HG02870 (cell line): ENCODE measurements around the gene TEN1.
"Not testable (repeated sequence)": the region's sequence is repeated elsewhere in the genome, so short reads cannot be mapped to it uniquely, and the experiment has no call there.

Experiments used
- ATAC-seq: cut with Tn5 transposase; IDR thresholded peaks from one replicate; pipeline ENCODE4 v1.9.1; 2021; ENCODE audit warnings: mild to moderate bottlenecking, moderate library complexity; ENCODE audit not compliant: unreplicated experiment

The TEN1 gene

DNA sequence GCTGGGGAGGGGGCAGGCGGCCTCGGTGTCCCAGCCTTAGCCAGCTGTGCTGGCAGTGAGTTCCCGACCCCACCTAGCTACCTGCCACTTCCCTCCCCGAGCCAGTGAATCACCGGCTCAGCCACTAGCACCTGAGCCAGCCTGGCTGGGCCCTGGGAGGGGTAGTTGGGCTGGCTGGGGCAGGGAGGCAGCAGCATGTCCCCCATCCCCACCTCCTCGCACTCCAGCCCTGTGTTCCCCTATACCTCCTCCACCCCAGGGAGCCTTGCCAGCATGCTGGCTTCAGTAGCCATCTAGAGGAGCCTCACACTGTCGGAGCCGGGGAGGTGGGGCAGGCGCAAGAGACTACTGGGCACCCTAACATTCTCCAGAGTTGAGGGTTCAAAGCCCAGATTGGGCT, 45.3 kb downstream of the TEN1 start:
- ATAC-seq: no peak

DNA sequence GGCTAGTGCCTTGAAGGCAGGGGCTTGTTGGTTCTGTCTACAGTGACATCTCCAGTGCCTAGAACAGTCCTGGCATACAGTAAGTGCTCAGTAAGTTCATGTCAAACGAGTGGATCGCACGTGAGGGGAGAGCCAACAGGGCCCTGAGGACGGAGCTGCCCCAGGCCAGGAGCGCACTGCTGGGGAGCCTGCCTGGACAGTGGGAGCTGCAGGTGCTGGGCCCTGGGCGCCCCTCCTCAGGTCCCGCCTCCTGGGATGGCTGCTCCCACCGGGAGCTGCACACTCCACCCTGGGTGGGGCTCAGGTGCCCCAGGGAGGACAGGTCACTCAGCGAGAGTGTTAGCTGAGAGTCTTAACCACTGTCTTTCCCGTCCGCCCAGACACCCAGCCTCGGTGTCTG, 46.3 kb downstream of the TEN1 start:
- no peak for ATAC-seq

DNA sequence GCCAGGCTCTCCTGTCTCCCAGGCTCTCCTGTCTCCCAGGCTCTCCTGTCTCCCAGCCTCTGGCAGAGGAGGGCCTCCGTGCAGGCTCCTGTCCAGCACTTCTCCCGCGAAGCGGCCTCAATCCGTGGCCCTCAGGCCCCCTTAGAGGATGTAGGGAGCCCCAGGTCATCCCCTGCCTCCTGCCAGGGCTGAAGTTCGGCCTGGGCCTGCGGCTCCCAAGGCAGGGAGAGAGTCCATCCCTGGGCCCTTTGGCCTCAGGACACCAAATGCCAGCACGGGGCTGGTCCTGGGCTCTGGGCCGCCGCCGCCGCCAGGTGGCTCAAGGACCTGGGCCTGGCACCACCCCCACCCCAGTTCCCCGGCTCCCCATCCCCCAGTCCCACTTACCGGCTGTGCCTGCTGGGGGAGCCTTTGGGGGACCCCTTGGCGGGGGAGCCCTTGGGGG, 47.7 kb downstream of the TEN1 start:
- ATAC-seq: no peak

DNA sequence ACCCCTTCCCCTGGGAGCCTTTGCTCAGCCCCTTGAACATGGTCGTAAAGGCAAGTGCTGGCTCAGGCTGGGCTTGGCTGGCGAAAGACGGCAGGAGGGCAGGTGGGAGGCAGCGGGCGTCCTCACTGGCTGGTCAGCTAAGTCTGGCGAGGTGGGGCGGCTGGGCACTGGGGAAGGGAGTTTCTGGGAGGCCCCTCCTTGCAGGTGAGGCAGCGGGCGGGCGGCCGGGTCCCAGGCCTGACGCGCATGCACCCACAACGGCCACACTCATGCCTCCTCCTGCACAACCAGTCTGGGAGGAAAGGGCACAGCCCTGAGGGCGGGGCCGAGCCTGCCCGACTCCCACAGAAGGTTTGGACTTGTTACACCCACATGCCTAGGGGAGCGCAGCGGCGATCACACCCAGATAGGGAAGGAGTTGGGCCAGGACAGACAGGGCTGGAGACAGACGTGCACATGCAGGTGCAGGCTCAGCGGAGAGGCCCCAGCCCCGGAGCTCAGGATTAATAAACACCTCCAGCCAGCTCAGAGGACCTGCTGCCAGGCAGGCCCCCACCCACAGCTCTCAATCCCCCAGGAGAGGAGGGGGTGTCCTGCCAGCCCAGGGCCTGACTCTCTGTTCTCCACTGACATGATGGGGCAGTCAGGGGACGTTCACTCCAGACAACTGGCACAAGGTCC, 48.3 kb downstream of the TEN1 start, which contains the start of gene EVPL:
EVPL (minus strand) TSS at position 148 of the 681 bp plus-strand sequence; CDS start at position 40, 108 bp downstream.
- no peak for ATAC-seq

DNA sequence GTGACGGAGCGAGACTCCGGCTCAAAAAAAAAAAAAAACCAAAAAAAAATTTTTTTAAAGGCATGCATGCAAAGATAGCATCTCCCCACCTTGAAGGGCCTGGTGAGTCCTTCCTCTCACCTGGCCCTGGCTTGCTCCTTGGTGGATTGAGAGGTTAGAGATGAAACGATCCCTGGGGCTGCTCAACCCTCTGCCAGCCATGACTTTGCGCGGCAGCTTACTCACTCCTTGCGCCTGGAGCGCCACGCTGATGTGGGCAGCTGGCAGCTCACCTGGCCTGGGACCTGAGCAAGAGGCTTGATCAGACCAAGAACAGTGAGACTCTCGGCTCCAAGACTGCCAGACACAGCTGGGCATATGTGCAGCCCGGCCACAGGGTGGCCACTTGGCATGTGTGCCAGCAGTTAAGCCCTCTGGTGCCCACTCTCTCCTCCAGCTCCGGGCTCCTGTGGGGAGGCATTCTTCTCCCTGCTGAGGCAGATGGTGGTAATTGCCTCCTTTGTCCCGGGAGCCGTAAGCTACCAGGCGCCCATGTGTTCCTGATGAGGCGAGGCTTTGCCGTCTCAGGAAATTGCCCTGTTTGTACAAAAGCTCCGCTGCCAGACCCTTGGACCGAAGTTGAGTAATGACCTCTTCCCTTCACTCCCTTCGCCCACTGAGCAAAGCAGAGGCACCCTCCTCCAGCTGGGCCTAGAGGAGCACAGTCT, 53.2 kb downstream of the TEN1 start:
- no peak for ATAC-seq

DNA sequence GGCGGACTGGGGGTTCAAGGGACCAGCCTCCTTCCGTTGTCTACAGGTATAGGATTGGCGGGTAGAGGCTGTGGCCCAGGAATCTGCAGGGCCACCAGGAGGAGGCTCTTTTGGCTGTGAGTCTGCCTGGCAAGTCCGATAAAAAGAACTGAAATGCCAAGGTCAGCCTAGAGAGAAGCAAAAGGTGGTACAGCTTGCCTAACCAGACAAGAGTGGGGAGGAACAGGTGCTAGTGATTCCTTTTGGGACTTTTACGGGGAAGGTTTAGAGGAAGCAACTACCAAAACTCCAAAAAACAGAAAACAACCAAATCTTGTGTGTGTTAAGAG, 53.7 kb downstream of the TEN1 start:
- no peak for ATAC-seq

DNA sequence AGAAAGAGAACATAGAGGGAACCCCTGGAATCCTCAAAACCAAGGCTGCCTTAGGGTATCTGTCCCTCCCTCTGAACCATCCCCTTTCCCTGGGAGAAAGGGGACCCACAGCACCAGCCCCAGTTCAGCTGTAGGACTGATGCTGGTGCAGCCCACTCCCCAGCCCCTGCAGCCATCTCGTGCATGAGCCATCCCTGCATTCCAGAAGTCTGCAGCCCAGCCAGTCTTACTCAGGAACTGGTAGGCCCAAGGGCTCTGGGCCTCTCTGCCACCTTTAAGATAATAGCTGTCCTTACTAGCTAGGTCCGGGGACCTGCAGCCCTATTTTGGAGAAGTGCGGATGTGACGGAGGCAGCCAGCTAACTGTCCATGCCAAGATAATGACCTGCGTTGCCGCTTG, 54.1 kb downstream of the TEN1 start:
- ATAC-seq: no peak

DNA sequence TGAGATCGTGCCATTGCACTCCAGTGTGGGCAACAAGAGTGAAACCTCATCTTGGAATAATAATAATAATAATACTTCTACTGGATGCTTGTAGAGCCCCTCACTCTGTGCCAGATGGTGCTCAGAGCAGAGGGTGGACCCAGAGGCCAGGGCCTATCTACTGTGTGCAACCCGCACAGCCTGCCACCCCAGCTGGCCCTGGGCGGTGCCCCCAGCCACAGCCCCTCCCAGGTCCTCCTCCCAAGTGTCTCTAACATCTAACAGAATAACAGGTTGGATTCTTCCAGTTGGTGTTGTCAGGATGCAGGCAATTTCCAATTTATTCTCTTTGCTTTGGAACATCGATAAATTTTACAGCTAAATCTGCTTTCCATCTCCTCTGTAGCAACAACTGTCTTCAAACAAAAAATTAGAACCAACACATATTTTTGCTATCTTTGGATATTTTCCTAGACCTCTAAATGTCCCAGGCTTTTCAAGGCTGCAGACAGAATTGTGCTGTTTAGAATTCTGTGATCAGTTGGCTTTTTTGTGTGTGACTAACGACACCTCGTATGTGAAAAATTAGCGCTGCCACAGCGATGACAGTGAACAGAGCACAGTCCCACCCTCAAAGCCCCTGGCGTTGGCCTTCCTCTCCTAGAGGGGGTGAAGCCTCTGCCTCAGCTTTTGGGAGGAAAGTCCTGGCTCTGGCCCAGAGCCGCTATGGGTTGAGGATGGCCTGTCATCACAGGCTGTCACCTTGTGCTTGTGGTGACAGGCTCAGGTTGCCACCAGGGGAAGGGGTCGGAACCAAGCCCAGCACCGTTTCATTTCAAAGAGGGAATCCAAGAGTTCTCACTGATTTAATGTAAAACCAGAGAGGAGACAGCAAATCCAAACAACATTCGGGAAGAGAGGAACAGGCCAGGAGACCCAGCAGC, 55.6 kb downstream of the TEN1 start:
- no peak for ATAC-seq

DNA sequence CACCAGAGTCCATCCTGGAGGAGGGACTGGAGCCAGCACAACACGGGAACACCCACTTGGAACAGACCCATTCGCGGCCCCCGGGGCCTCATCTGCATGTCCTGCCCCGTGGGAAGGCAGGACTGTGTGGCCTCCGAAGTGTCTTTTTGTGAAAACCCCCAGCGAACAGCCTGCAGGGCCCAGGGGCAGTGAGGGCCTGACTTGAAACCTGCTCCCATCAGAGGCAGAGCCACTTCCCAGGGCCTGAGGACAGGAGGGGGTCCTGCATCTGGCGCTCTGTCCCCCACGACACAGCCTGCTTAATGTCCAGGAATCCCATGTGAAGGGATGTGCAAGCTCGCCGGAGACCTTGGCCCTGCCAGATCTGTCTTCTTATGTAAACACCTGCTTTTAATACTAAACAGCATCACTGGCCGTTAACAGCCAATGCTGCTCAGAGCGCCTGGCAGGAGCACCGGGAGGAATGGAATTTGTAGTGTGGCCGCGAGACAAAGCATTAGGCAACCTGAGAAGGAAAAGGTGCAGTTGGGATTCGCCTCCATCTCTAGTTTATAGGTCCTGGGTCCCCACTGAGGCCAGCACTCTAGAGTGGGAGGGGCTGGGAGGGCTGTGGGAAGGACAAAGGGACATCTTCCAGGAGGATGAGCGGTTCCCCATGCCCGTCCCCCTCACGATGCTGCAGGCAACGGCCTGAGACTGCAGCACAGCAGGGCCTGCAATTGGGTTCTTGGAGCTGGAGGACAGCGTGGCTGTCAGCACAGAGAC, 57.6 kb downstream of the TEN1 start:
- ATAC-seq: no peak

DNA sequence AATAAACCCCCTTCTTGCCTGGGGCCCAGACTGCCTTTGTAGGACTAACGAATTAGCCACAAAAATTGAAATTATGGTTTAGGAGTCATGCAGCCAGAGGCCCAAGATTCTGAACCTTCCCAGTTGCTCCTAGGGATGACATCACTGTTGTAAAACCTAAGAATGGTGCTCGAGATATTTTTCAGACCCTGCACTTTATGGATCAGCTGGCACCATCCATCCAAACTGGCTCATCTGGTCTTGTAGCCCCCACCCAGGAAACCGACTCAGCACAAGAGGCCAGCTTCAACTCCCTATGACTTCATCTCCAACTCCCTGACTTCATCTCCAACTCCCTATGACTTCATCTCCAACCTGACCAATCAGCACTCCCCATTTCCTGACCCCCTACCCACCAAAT, 59.0 kb downstream of the TEN1 start:
- no peak for ATAC-seq

DNA sequence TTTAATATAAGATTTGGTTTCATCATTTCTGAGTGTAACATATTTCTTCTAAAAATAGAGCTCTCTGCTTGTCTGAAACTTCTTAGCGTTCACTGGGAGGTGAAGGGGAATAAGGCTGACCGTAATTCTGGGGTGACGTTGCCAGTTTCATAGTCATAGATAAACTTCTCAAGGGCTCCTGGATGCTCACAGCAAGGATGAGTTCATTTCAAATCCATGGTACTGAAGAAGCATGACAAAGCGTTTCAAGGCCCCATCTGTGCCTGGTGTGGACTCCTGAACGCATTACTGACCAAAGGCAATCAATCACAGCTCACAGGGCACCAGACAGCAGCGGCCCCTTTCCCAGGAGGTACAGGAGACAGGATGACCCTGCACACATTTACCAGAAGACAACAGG, 60.1 kb downstream of the TEN1 start:
- no peak for ATAC-seq

DNA sequence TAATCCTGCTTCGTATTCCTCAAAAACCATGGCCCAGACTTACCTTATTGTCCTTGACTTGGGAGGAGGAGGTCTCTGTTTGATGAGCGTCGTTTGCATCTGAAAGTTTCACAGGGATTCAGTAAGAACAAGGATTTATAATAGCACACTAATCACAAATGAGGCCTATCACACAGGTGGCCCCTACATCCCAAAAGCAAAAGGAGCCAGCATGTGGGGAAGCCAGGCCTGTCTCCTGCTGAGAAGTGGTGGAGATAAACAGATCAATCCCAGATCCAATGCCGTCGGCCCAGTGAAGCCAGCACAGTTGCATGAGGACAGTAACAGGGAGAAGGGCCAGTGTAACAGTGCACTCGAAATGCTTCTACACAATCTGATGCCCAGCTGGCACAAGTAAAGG, 61.3 kb downstream of the TEN1 start:
- no peak for ATAC-seq

DNA sequence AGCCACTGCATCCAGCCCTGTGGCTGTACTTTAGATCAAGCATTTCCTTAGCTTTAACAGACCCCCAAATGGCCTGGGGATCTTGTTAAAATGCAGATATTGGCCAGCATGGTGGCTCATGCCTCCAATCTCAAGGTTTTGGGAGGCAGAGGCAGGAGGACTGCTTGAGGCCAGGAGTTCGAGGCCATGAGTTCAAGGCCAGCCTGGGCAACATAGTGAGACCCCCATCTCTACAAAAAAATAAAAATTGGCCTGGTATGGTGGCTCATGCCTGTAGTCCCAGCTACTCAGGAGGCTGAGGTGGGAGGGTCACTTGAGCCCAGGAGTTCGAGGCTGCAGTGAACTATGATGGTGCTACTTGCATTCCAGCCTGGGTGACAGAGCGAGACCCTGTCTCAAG, 63.8 kb downstream of the TEN1 start:
- ATAC-seq: not testable (repeated sequence)

DNA sequence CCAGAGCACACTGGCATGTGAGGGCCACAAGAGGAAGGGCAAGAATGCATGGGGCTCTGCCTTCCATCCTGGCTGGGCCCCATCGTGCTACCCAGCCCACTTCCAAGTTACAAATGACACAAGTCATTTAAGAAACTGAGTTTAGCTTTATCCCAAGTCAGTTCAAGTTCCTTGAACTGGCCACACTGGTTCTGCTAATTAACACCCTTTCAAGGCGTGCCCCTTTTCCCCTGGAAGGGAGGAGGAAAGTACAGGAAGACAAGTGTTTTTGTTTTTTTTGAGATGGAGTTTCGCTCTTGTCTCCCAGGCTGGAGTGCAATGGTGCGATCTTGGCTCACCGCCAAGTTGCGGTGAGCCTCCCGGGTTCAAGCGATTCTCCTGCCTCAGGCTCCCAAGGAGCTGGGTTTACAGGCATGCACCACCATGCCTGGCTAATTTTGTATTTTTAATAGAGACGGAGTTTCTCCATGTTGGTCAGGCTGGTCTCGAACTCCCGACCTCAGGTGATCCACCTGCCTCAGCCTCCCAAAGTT, 65.5 kb downstream of the TEN1 start:
- not testable (repeated sequence) for ATAC-seq

DNA sequence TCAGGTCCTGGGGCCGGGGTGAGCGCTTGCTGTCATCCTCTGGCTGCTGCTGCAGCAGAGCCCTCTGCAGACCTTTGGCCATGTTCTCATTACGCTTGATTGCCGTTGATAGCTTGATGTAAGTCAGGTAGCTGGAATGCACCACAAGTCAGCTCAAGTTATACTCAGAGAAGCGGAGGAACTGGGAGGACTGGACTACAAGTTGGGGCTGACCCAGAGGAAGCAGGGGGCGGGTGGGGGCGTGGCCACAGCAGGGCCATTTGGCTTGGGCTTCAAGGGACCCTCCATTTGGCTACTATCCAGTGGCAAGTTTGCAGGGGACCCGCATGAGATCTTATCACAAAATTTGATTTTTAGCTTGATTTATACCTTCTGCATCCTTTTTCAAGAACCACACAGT, 67.0 kb downstream of the TEN1 start:
- no peak for ATAC-seq

DNA sequence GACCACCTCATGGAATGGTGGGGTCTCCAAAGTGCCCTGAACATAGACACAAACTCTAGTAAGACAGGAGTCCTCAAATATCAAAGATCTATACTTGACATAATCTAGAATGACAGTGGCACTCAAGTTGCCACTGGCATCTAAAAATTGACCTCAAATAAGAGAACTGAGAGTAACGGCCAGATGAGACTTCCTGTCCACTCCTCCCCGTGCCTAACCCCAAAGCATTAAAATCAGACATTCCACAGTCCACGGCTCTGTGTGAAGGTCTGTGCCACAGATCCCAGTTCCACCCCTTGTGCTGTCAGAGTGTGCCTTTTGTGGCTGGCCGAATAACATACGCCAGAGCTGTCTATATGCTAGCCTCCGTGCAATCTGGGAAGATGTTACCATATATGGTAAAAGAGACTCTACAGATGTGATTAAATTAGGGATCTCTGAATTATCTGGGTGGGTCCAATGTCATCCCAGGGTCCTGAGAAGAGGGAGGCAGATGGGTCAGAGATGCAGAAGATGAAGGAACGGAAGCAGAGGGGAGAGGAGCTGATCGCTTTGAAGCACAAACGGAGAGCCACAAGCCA, 69.1 kb downstream of the TEN1 start:
- ATAC-seq: no peak

DNA sequence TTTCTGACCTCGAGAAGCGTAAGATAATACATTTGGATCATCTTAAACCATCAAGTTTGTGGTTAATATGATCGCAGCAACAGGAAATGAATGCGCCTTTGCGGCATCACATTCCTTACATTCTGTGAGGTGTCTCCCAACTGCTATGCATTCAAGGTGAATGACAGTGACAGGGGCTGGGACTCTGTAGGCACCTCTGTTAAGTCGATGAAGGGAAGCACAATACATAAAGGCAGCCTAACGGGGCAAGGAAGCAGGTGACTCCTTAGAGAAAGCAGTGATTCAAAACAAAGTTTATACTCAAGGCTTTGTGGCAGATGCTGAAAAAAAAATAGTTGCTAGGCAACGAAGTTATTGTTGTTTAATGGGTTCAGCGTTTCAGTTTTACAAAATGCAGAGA, 69.7 kb downstream of the TEN1 start:
- no peak for ATAC-seq

DNA sequence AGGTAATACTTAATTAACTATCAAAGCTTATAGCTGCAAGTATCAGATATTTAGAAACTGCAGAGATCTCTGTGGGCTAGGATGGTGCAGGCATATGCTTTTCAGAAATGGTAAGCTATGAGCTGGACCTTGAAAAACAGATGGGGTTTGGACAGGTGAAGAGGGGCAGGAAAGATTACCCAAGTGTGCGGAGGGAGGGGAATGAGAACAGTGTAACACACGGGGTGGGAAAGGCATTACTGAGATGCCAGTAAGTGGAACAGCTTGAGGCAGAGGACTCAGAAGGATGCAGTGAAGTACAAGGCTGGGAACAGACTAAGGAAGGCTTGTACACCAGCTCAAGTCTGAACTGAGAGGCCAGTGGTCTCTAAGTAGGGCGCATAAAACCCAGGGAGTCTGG, 70.2 kb downstream of the TEN1 start:
- ATAC-seq: no peak

DNA sequence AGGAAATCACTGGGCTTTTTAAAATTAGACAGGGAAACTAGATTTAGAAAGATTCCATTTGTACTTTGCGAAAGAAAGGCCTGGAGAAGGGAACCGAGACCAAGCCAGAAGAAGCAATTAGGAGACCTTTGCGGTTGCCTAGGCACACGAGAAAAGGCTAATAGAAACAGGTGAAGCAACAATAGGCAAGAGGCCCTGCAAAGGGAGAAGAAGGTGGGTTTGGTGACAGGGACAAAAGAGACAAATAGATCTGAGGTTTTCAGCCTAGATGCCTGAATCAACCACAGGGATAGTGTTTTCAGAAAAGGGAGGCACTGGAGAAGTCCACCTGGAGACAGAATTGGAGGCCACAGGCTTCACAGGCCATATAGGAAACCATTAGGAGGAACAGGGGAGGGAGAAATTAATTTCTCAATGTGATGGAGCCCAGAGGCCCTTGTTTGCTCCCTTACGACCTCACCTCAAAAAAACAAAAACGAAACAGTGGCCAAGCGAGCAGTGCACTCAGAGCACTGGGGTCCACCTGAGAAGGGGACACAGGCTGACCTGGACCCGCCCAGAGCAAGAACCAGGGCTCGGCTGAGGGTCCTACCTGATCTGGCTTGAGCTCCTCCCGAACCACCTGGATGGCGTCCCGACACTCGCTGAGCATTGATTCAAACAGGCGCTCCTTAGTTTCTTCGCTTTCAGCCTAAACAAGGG, 70.9 kb downstream of the TEN1 start:
- ATAC-seq: no peak
